ENCODE data around the gene ZNF516. TPM values are rescaled to one million over a fixed set of nuclear protein-coding genes. Genes with fewer than 3 reads are reported as not detected.

The ZNF516 gene
- total and polyA plus RNA-seq, 2 of the 13 experiments (the other 11 are each of a cell fraction or from before 2014, with no cell fraction given): 16.6 to 18.7 TPM

- FAIRE-seq (no peak), DNase-seq (ENCODE audit: low spot score) (no peak), ATAC-seq (no peak)
- H3K9ac ChIP-seq (ENCODE audit: insufficient read depth, low read depth, low read length): no peak overlapping the region
- in situ Hi-C loops (cut with HindIII; ENCODE audit: extremely low pct_ligation_motif_present, low pct_unique_long_range_greater_than_20kb): no loop called here
- peaks cover 36% of the 10 kb centered on the region for H3K79me2 ChIP-seq (ENCODE audit: insufficient read depth, low read length)
- CTCF ChIA-PET (ENCODE audit: low intra/inter-chr PET ratio, low total read pairs): no interaction called here
- intact Hi-C loops (cut with micrococcal nuclease; ENCODE audit: unreplicated experiment): loop anchor here (10.0 kb wide), 1 partner anchor 93 kb away; the partner anchor contains the start of gene ZNF516
- H3K27ac ChIP-seq (ENCODE audit: extremely low read length, insufficient read depth, low read length): no peak overlapping the region
- POLR2A ChIA-PET: no interaction called here
- whole genome bisulfite sequencing (ENCODE audit: low lambda C conversion rate): 97% methylated on average over 20 of the region's 25 CpGs
- TF ChIP-seq ZHX1 (CRISPR knock-in tag; IDR thresholded peaks at IDR 0.05; ENCODE audit: low read depth): no peak
- no peak for TF ChIP-seq AFF4 (CRISPR knock-in tag; IDR thresholded peaks at IDR 0.05)
- TF ChIP-seq GTF3A (CRISPR knock-in tag; conservative IDR thresholded peaks at IDR 0.05): no peak
- no peak for TF ChIP-seq HDAC6 (IDR thresholded peaks at IDR 0.05; ENCODE audit: low read depth, low read length)
- no peak for TF ChIP-seq TMF1 (CRISPR knock-in tag; IDR thresholded peaks at IDR 0.05; ENCODE audit: low read depth)
- no peak for TF ChIP-seq SMC3 (IDR thresholded peaks at IDR 0.05; ENCODE audit: low read length)
- no peak for TF ChIP-seq KLF11 (CRISPR knock-in tag; IDR thresholded peaks at IDR 0.05)
- no peak for TF ChIP-seq AHR (CRISPR knock-in tag; IDR thresholded peaks at IDR 0.05)
- H4K20me1 ChIP-seq (ENCODE audit: insufficient read depth, low read length): peaks cover 75% of the 10 kb centered on the region
- H3K4me2 ChIP-seq (ENCODE audit: low read depth, low read length): no peak overlapping the region
- no peaks in the 10 kb centered on the region for H3K9me3 ChIP-seq (ENCODE audit: low read length)
- peaks cover 9% of the 10 kb centered on the region; the same call in 1 of the 2 replicates for H3K4me1 ChIP-seq (ENCODE audit: insufficient read depth, low read length)
- no peaks in the 10 kb centered on the region for H3K27me3 ChIP-seq (ENCODE audit: control insufficient read depth in 1 of 2, insufficient read depth in 2 of 2, low read length in 2 of 2)
- H3K4me3 ChIP-seq (replicated peaks in 1 of 3; ENCODE audit: insufficient read depth in 1 of 3, low read depth in 2 of 3, low read length in 3 of 3): no peak overlapping the region
- H3K36me3 ChIP-seq (replicated peaks in 1 of 2; ENCODE audit: control insufficient read depth in 1 of 2, insufficient read depth in 2 of 2, low read length in 2 of 2): peaks cover 11 to 29% of the 10 kb centered on the region in 2 experiments
- H2AFZ ChIP-seq (ENCODE audit: low read length): no peak overlapping the region
- no TSS peak for BruUV-seq (replicated peaks)
These were observed 93.5 kb downstream of the ZNF516 start for GRCh38 chr18:76401498-76401897.
